VCaP (cell line): ENCODE measurements around the gene SLC66A2.

Experiments
- H3K27ac ChIP-seq: fragments of 450-650 bp; 2 replicates; pipeline ENCODE4 v1.5.1; 2017
- CTCF ChIP-seq: fragments of 450-650 bp; conservative IDR thresholded peaks from 2 replicates; pipeline ENCODE4 v1.5.1; 2017; ENCODE audit warnings: mild to moderate bottlenecking, moderate library complexity

The SLC66A2 gene

DNA sequence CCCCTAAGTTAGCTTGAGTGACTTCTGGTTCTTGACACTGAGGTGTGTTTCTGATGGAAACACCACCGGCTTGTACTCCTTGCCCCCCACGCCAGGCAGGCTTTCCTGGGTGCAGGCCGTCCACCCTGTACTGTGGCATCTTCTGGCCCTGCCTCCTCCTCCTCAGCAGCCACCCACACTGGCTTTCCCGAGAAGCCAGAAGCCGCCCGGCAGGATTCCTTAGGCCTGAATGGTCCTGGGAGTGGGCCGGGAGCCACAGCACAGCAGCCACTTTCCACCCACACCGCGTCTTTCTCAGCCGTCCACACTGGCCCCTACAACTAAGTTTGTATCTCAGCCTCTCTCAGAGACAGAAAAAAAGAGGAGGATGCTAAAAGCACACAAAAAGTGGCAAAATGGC is 10.9 kb upstream of the SLC66A2 start:
- no peak for TF ChIP-seq CTCF
- H3K27ac ChIP-seq: no peak overlapping the region

DNA sequence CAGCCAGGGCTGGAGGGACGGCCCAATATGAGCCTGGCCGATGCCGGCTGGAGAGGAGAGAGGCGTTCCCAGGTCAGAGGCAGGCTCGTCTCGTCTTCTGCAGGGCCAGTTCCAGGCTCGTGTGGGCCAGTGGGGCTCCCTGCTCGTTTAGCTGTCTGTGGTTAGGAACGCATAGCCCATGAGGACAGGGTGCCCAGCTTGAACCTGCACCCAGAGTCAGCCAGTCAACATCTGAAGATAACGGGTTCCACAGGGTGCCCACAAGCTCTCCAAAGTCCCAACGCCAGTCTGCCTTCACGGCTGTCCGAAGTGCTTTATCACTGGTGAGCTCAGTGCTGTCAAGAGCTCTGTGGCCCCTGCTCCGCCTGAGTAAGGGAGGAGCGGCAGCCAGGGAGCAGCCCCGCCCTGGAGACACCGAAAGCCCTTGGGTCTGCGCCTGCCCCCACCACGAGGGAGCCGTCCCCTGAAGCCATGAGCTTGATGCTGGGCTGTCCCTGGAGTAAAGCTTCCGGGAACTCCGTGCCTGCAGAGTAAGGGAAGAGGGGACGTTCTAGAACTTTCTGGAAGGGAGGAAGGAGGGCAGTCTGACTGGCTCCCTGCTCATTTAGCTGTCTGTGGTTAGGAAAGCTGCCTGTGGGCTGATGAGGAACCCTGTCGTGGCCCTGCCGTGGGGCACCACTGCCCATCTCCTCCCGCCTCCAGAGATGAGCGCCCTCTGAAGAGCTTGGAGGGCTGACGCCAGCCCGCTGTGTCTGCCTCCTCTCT is 10.3 kb upstream of the SLC66A2 start:
- no peak for TF ChIP-seq CTCF
- H3K27ac ChIP-seq: no peak overlapping the region

- H3K27ac ChIP-seq: peak overlapping the region; percentile 37
- TF ChIP-seq CTCF: no peak
These were observed 9.6 kb upstream of the SLC66A2 start for GRCh38 chr18:79960921-79961526.

DNA sequence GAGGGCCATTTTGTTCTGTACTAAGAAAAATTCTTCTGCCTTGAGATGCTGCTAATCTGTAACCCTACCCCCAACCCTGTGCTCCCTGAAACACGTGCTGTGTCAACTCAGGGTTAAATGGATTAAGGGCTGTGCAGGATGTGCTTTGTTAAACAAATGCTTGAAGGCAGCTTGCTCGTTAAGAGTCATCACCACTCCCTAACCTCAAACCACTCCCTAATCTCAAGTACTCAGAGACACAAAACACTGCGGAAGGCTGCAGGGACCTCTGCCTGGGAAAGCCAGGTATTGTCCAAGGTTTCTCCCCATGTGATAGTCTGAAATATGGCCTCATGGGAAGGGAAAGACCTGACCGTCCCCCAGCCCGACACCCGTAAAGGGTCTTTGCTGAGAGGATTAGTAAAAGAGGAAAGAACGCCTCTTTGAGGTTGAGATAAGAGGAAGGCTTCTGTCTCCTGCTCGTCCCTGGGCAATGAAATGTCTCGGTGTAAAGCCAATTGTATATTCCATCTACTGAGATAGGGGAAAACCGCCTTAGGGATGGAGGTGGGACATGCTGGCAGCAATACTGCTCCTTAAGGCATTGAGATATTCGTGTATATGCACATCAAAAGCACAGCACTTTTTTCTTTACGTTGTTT is 8.8 kb upstream of the SLC66A2 start:
- peak overlapping the region; percentile 37 for H3K27ac ChIP-seq

GRCh38 chr18:79958981-79959380 is 7.5 kb upstream of the SLC66A2 start:
- no peak overlapping the region for H3K27ac ChIP-seq
- no peak for TF ChIP-seq CTCF

DNA sequence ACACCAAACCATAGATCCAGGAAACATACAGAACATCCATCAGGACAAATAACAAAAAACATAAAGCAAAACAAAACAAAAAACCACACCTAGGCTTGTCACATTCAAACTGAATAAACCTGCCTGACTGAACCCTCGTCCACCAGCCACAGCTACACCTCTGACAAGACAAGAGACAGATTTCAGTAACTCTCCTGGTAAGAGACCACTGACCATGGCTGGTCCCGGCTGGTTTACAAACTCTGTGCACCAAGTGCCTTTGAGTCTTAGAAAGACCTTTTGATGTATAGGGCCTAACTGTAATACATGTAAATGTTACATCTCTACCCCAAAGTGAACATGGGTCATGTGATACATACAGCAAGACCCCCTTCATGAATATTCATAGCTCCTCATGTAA is 4.8 kb upstream of the SLC66A2 start:
- TF ChIP-seq CTCF: no peak
- H3K27ac ChIP-seq: no peak overlapping the region

DNA sequence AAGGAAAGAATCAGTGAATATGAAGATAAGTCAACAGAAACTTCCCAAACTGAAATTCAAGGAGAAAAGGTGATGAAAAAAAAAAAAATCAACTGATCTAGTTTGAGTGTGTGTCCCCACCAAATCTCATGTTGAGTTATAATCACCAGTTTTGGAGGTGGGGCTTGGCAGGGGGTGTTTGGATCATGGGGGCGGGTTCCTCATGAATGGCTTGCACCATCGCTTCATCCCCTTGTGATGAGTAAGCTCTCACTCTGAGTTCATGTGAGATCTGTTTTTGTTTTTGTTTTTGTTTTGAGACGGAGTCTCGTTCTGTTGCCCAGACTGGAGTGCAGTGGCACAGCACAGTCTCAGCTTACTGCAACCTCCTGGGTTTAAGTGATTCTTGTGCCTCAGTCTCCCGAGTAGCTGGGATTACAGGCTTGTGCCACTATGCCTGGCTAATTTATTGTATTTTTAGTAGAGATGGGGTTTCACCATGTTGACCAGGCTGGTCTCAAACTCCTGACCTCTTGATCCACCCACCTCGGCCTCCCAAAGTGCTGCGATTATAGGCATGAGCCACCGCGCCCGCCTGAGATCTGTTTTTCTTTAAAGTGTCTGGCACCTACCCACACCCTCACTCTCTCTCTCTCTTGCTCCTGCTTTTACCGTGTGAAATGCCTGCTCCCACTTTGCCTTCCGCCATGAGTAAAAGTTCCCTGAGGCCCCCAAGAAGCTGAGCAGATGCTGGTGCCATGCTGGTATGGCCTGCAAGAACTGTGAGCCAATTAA is 4.0 kb upstream of the SLC66A2 start:
- no peak for TF ChIP-seq CTCF
- H3K27ac ChIP-seq: peak overlapping the region; percentile 41; the same call in 1 of the 2 replicates
